IMR-90 (cell line): Measurements from ENCODE around the gene CFAP61. TPM values are rescaled to one million over a fixed set of nuclear protein-coding genes. Genes with fewer than 3 reads are reported as not detected.

Experiments used
- ATAC-seq: fragments of 200-7000 bp; cut with Tn5 transposase; 2 replicates; pipeline ENCODE4 v1.9.1; 2020; ENCODE audit warnings: low read depth, mild to moderate bottlenecking, moderate library complexity
- BruUV-seq: library from RNA; stranded (reverse); fragments of 400-500 nt; replicated peaks from 2 replicates; lab custom pipeline; 2021; lab: Mats Ljungman, UMichigan
- CTCF ChIA-PET: fragments of 300-600 bp; formaldehyde crosslinking; extraction: SDS; loops from one replicate; lab custom pipeline; 2021; ENCODE audit warnings: antibody characterized with exemption; lab: Yijun Ruan, JAX
- POLR2A ChIA-PET: fragments of 300-600 bp; sonication (Branson Sonifier 250); formaldehyde crosslinking; loops from one replicate; lab custom pipeline; 2022; ENCODE audit warnings: antibody characterized with exemption; ENCODE audit not compliant: unreplicated experiment; lab: Charles Lee
- DNase-seq: peaks from one replicate; pipeline ENCODE4 v3.0.0; 2013
- H2AFZ ChIP-seq: replicated peaks from 2 replicates; pipeline ENCODE3; 2013; ENCODE audit warnings: low read length, mild to moderate bottlenecking; ENCODE audit not compliant: poor library complexity
- H2AK5ac ChIP-seq: 2 replicates; pipeline ENCODE4 v1.6.1; 2013; ENCODE audit warnings: low read depth, low read length, inconsistent platforms
- H2AK9ac ChIP-seq: replicated peaks from 2 replicates; pipeline ENCODE3; 2013; ENCODE audit warnings: mild to moderate bottlenecking, low read depth, low read length, moderate library complexity; ENCODE audit not compliant: poor library complexity
- H2BK120ac ChIP-seq: 2 replicates; pipeline ENCODE4 v1.6.1; 2013; ENCODE audit warnings: low read depth, low read length, inconsistent platforms
- H2BK15ac ChIP-seq: 3 replicates; pipeline ENCODE4 v1.6.1; 2013; ENCODE audit warnings: low read depth, low read length, inconsistent platforms
- H2BK20ac ChIP-seq: 2 replicates; pipeline ENCODE4 v1.6.1; 2013; ENCODE audit warnings: low read depth, mild to moderate bottlenecking, inconsistent platforms, low read length, moderate library complexity
- H2BK5ac ChIP-seq: 2 replicates; pipeline ENCODE4 v1.6.1; 2013; ENCODE audit warnings: mild to moderate bottlenecking, low read depth, low read length, inconsistent platforms; ENCODE audit not compliant: poor library complexity, severe bottlenecking
- H3K14ac ChIP-seq: replicated peaks from 2 replicates; pipeline ENCODE4 v1.6.1; 2013; ENCODE audit warnings: low read depth, low read length, inconsistent platforms
- H3K18ac ChIP-seq: 2 replicates; pipeline ENCODE4 v1.6.1; 2013; ENCODE audit warnings: low read depth, low read length, control low read depth
- H3K23ac ChIP-seq: 2 replicates; pipeline ENCODE4 v1.6.1; 2013; ENCODE audit warnings: low read depth, low read length, inconsistent platforms
- H3K27ac ChIP-seq: 2 replicates; pipeline ENCODE4 v1.5.1; 2013; ENCODE audit warnings: mild to moderate bottlenecking, control low read depth, low read length; ENCODE audit not compliant: insufficient read depth
- H3K27me3 ChIP-seq: 2 replicates; pipeline ENCODE4 v1.6.1; 2013; ENCODE audit warnings: low read length; ENCODE audit not compliant: control insufficient read depth, insufficient read depth
- H3K36me3 ChIP-seq: 2 replicates; pipeline ENCODE4 v1.6.1; 2013; ENCODE audit warnings: low read length, mixed read lengths; ENCODE audit not compliant: control insufficient read depth, insufficient read depth
- H3K4ac ChIP-seq: 2 replicates; pipeline ENCODE4 v1.6.1; 2013; ENCODE audit warnings: low read depth, low read length, inconsistent platforms
- H3K4me1 ChIP-seq: 2 replicates; pipeline ENCODE4 v1.6.1; 2013; ENCODE audit warnings: low read length, mixed read lengths; ENCODE audit not compliant: control insufficient read depth, insufficient read depth
- H3K4me2 ChIP-seq: 2 replicates; pipeline ENCODE4 v1.6.1; 2013; ENCODE audit warnings: low read depth, mild to moderate bottlenecking, control low read depth, low read length, moderate library complexity
- H3K4me3 ChIP-seq: 2 replicates; pipeline ENCODE4 v1.5.1; 2013; ENCODE audit warnings: low read depth, mild to moderate bottlenecking, control low read depth, low read length, moderate library complexity; ENCODE audit not compliant: insufficient read depth
- H3K56ac ChIP-seq: 2 replicates; pipeline ENCODE4 v1.6.1; 2013; ENCODE audit warnings: low read length, inconsistent platforms; ENCODE audit not compliant: insufficient read depth; ENCODE audit errors: extremely low read depth
- H3K79me1 ChIP-seq, 2 experiments: 2 replicates each; pipeline ENCODE4 v1.6.1; 2013; ENCODE audit warnings: low read length in 2 of 2, inconsistent platforms in 1 of 2, low read depth in 1 of 2
- H3K9ac ChIP-seq: 2 replicates; pipeline ENCODE4 v1.6.1; 2013; ENCODE audit warnings: low read depth, low read length, control low read depth
- H3K9me1 ChIP-seq: 2 replicates; pipeline ENCODE4 v1.6.1; 2013; ENCODE audit warnings: low read length, inconsistent platforms; ENCODE audit not compliant: insufficient read depth
- H3K9me3 ChIP-seq: 2 replicates; pipeline ENCODE4 v1.6.1; 2013; ENCODE audit warnings: low read length; ENCODE audit not compliant: control insufficient read depth, insufficient read depth
- H4K20me1 ChIP-seq: 2 replicates; pipeline ENCODE4 v1.6.1; 2013; ENCODE audit warnings: low read length, inconsistent platforms; ENCODE audit not compliant: insufficient read depth
- H4K5ac ChIP-seq: 2 replicates; pipeline ENCODE4 v1.6.1; 2013; ENCODE audit warnings: mild to moderate bottlenecking, low read depth, low read length, control low read depth
- H4K8ac ChIP-seq, 2 experiments: 2 replicates each; pipeline ENCODE4 v1.6.1; 2013; ENCODE audit warnings: low read depth in 2 of 2, low read length in 2 of 2, control low read depth in 1 of 2, inconsistent platforms in 1 of 2
- H4K91ac ChIP-seq: 2 replicates; pipeline ENCODE4 v1.6.1; 2013; ENCODE audit warnings: low read depth, low read length, inconsistent platforms; ENCODE audit not compliant: insufficient read depth
- BHLHE40 ChIP-seq: fragments of 150-350 bp; IDR thresholded peaks from 2 replicates; pipeline ENCODE4 v1.6.1; 2016; ENCODE audit warnings: mild to moderate bottlenecking, low read depth, low read length
- CEBPB ChIP-seq: IDR thresholded peaks from 2 replicates; pipeline ENCODE4 v1.6.1; 2012; ENCODE audit warnings: low read depth, low read length, improper control_type of control experiment
- ELK1 ChIP-seq: fragments of 150-350 bp; IDR thresholded peaks from 2 replicates; pipeline ENCODE4 v1.6.1; 2016; ENCODE audit warnings: low read depth, mild to moderate bottlenecking, low read length, moderate library complexity, borderline replicate concordance
- FOS ChIP-seq: fragments of 150-350 bp; IDR thresholded peaks from 2 replicates; pipeline ENCODE4 v1.6.1; 2016; ENCODE audit warnings: low read depth, low read length
- MAFK ChIP-seq: IDR thresholded peaks from 2 replicates; pipeline ENCODE4 v1.6.1; 2012; ENCODE audit warnings: low read depth, low read length, improper control_type of control experiment
- MAZ ChIP-seq: IDR thresholded peaks from 2 replicates; pipeline ENCODE4 v1.6.1; 2012; ENCODE audit warnings: low read depth, mild to moderate bottlenecking, low read length, improper control_type of control experiment, moderate library complexity, borderline replicate concordance
- MXI1 ChIP-seq: IDR thresholded peaks from 2 replicates; pipeline ENCODE4 v1.6.1; 2012; ENCODE audit warnings: low read depth, mild to moderate bottlenecking, low read length, moderate library complexity, borderline replicate concordance
- NFE2L2 ChIP-seq: fragments of 150-350 bp; IDR thresholded peaks from 2 replicates; pipeline ENCODE4 v1.6.1; 2016; ENCODE audit warnings: low read depth, mild to moderate bottlenecking, low read length
- POLR2A ChIP-seq: IDR thresholded peaks from 2 replicates; pipeline ENCODE4 v1.6.1; 2012; ENCODE audit warnings: mild to moderate bottlenecking, low read depth, low read length
- RAD21 ChIP-seq: IDR thresholded peaks from 2 replicates; pipeline ENCODE4 v1.6.1; 2012; ENCODE audit warnings: low read length, improper control_type of control experiment
- WGBS, 2 experiments: methylation state at CpG; one replicate each; pipeline versions ENCODE4 v1.1.5 to v1.1.7; 2013; ENCODE audit warnings: missing lambda C conversion rate in 2 of 2; ENCODE audit not compliant: insufficient read length in 1 of 2; ENCODE audit errors: extremely low coverage in 2 of 2; 5-methylcytosine and 5-hydroxymethylcytosine counted together
- dilution Hi-C: fragments of 300-500 bp; cut with HindIII; formaldehyde crosslinking; loops from one replicate; pipeline ENCODE4 v1.14.3; 2018; ENCODE audit warnings: low sequenced_read_pairs; ENCODE audit not compliant: unreplicated experiment
- in situ Hi-C: fragments of 300-500 bp; cut with MboI; formaldehyde crosslinking; loops from 3 replicates; pipeline ENCODE4 v1.14.3; 2019; ENCODE audit warnings: low sequenced_read_pairs, inconsistent platforms, mixed read lengths
- intact Hi-C: fragments of 100-400 bp; cut with micrococcal nuclease; formaldehyde crosslinking; loops from 2 replicates; pipeline ENCODE4 v1.10.0; 2022
- polyA plus RNA-seq, 3 experiments: library from polyadenylated mRNA; depleted of rRNA; stranded (reverse); fragments of >200 nt; gene quantifications; 2 replicates each; pipeline ENCODE4 v1.2.3, GENCODE V29; 2012; ENCODE audit warnings: low replicate concordance in 1 of 3
- total RNA-seq: library from RNA; depleted of rRNA; stranded (reverse); fragments of >200 nt; gene quantifications from 2 replicates; pipeline ENCODE4 v1.2.3, GENCODE V29; 2012
- TF ChIP-seq, protein P1 (sequence below): conservative IDR thresholded peaks from 2 replicates; pipeline ENCODE4 v1.5.1; 2012; ENCODE audit warnings: mild to moderate bottlenecking, low read depth, low read length, improper control_type of control experiment

Gene CFAP61
- total and polyA plus RNA-seq, 2 of the 4 experiments (the other 2 are of a cell fraction) = 0.07 TPM; not detected in 1

- H4K91ac ChIP-seq = no peak overlapping the region
- no peaks in the 10 kb centered on the region for H3K9me1 ChIP-seq
- H3K4me3 ChIP-seq = no peak overlapping the region
- H3K4me1 ChIP-seq = no peaks in the 10 kb centered on the region
- H3K23ac ChIP-seq = no peak overlapping the region
- no peaks in the 10 kb centered on the region for H3K27me3 ChIP-seq
- POLR2A ChIA-PET = no interaction called here
- dilution Hi-C loops = no loop called here
- H4K8ac ChIP-seq = no peak overlapping the region
- no peak overlapping the region for H2BK120ac ChIP-seq
- H2AFZ ChIP-seq = no peak overlapping the region
- no peak overlapping the region for H3K56ac ChIP-seq
- no peaks in the 10 kb centered on the region for H3K36me3 ChIP-seq
- in situ Hi-C loops = no loop called here
- no peaks in the 10 kb centered on the region for H3K79me1 ChIP-seq
- no peaks in the 10 kb centered on the region for H3K9me3 ChIP-seq
- no peak overlapping the region for H3K14ac ChIP-seq
- no peak overlapping the region for H2BK15ac ChIP-seq
- no peak overlapping the region for H2BK20ac ChIP-seq
- no peak for DNase-seq
- CTCF ChIA-PET = interaction anchor here (1.4 kb wide), 1 partner anchor 13 kb away, joined by 4 read pairs; no protein-coding TSS in a partner anchor
- TF ChIP-seq MAFK (no peak), RAD21 (no peak), POLR2A (no peak), CEBPB (no peak), BHLHE40 (no peak), ELK1 (no peak), MXI1 (no peak), FOS (no peak), MAZ (no peak), NFE2L2 (no peak)
- TF ChIP-seq, protein P1, sequence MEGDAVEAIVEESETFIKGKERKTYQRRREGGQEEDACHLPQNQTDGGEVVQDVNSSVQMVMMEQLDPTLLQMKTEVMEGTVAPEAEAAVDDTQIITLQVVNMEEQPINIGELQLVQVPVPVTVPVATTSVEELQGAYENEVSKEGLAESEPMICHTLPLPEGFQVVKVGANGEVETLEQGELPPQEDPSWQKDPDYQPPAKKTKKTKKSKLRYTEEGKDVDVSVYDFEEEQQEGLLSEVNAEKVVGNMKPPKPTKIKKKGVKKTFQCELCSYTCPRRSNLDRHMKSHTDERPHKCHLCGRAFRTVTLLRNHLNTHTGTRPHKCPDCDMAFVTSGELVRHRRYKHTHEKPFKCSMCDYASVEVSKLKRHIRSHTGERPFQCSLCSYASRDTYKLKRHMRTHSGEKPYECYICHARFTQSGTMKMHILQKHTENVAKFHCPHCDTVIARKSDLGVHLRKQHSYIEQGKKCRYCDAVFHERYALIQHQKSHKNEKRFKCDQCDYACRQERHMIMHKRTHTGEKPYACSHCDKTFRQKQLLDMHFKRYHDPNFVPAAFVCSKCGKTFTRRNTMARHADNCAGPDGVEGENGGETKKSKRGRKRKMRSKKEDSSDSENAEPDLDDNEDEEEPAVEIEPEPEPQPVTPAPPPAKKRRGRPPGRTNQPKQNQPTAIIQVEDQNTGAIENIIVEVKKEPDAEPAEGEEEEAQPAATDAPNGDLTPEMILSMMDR = no peak
- 80% methylated on average over 2 of the region's 10 CpGs; no CpG with 5 or more reads in 1 of the 2 experiments for whole genome bisulfite sequencing, 2 experiments
- H2AK5ac ChIP-seq = no peak overlapping the region
- no peak for ATAC-seq
- intact Hi-C loops = no loop called here
- no peaks in the 10 kb centered on the region for H4K20me1 ChIP-seq
- no peak overlapping the region for H3K4ac ChIP-seq
- no TSS peak for BruUV-seq
- no peak overlapping the region for H3K4me2 ChIP-seq
- H3K18ac ChIP-seq = no peak overlapping the region
- H3K27ac ChIP-seq = no peak overlapping the region
- H2BK5ac ChIP-seq = no peak overlapping the region
- H3K9ac ChIP-seq = no peak overlapping the region
- no peak overlapping the region for H2AK9ac ChIP-seq
- no peak overlapping the region for H4K5ac ChIP-seq
Measured at GRCh38 chr20:20251317-20251716, 199.0 kb downstream of the CFAP61 start.
